ENCODE results near the gene HS6ST2.

- no peak for TF ChIP-seq CTCF (IDR thresholded peaks at IDR 0.05)
- TF ChIP-seq, protein P1, sequence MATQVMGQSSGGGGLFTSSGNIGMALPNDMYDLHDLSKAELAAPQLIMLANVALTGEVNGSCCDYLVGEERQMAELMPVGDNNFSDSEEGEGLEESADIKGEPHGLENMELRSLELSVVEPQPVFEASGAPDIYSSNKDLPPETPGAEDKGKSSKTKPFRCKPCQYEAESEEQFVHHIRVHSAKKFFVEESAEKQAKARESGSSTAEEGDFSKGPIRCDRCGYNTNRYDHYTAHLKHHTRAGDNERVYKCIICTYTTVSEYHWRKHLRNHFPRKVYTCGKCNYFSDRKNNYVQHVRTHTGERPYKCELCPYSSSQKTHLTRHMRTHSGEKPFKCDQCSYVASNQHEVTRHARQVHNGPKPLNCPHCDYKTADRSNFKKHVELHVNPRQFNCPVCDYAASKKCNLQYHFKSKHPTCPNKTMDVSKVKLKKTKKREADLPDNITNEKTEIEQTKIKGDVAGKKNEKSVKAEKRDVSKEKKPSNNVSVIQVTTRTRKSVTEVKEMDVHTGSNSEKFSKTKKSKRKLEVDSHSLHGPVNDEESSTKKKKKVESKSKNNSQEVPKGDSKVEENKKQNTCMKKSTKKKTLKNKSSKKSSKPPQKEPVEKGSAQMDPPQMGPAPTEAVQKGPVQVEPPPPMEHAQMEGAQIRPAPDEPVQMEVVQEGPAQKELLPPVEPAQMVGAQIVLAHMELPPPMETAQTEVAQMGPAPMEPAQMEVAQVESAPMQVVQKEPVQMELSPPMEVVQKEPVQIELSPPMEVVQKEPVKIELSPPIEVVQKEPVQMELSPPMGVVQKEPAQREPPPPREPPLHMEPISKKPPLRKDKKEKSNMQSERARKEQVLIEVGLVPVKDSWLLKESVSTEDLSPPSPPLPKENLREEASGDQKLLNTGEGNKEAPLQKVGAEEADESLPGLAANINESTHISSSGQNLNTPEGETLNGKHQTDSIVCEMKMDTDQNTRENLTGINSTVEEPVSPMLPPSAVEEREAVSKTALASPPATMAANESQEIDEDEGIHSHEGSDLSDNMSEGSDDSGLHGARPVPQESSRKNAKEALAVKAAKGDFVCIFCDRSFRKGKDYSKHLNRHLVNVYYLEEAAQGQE (IDR thresholded peaks at IDR 0.05; ENCODE audit: low read depth, low read length): no peak
- no peak for TF ChIP-seq EZH2phosphoT487 (IDR thresholded peaks at IDR 0.05; ENCODE audit: borderline replicate concordance, low read depth)
- no peak for TF ChIP-seq USF2 (IDR thresholded peaks at IDR 0.05; ENCODE audit: borderline replicate concordance, low read depth, low read length)
- no peak for TF ChIP-seq FOXM1 (IDR thresholded peaks at IDR 0.05; ENCODE audit: low read depth)
- TF ChIP-seq FOXJ3 (CRISPR knock-in tag; IDR thresholded peaks at IDR 0.05): no peak
- TF ChIP-seq TAF1 (IDR thresholded peaks at IDR 0.05; ENCODE audit: borderline replicate concordance, low read depth, low read length): no peak
Measured at GRCh38 chrX:132933170-132933569, 25.3 kb downstream of the HS6ST2 start.

Measured in SK-N-SH (cell line).